Fibroblast of lung (primary cell): ENCODE data around the gene IL32. TPM values are rescaled to one million over a fixed set of nuclear protein-coding genes. Genes with fewer than 3 reads are reported as not detected.

Source experiments
- DNase-seq, 2 donors: peaks; one replicate each; pipeline versions ENCODE4 v3.0.0 to v3.0.0-alpha.2; 2010; ENCODE audit warnings: low read depth in 2 of 2
- H2AFZ ChIP-seq: 2 replicates; pipeline ENCODE4 v1.5.1; 2012; ENCODE audit warnings: low read length, control low read depth, inconsistent platforms
- H3K27ac ChIP-seq: 2 replicates; pipeline ENCODE4 v1.5.1; 2011; ENCODE audit warnings: low read length, control low read depth; ENCODE audit not compliant: insufficient read depth
- H3K27me3 ChIP-seq: 2 replicates; pipeline ENCODE4 v1.5.1; 2011; ENCODE audit warnings: mild to moderate bottlenecking, low read length; ENCODE audit not compliant: control insufficient read depth, insufficient read depth
- H3K36me3 ChIP-seq: 2 replicates; pipeline ENCODE4 v1.5.1; 2011; ENCODE audit warnings: low read length; ENCODE audit not compliant: control insufficient read depth, insufficient read depth
- H3K4me1 ChIP-seq: 2 replicates; pipeline ENCODE4 v1.5.1; 2011; ENCODE audit warnings: low read length; ENCODE audit not compliant: control insufficient read depth, insufficient read depth; ENCODE audit errors: extremely low read depth
- H3K4me2 ChIP-seq: 2 replicates; pipeline ENCODE4 v1.5.1; 2011; ENCODE audit warnings: low read length, control low read depth; ENCODE audit not compliant: insufficient read depth; ENCODE audit errors: extremely low read depth
- H3K4me3 ChIP-seq, 4 experiments: fragments of 200-600 bp in 1 of 4; sonication (generic) in 1 of 4; replicated peaks in 1 of 4; 2 replicates each; pipeline ENCODE4 v1.5.1; 2011 to 2016; ENCODE audit warnings: low read length in 4 of 4, low read depth in 3 of 4, mild to moderate bottlenecking in 3 of 4, control low read depth in 2 of 4, inconsistent platforms in 1 of 4, mixed read lengths in 1 of 4; ENCODE audit not compliant: insufficient read depth in 1 of 4; ENCODE audit errors: control extremely low read depth in 1 of 4
- H3K79me2 ChIP-seq: 2 replicates; pipeline ENCODE4 v1.5.1; 2012; ENCODE audit warnings: mild to moderate bottlenecking, low read length, inconsistent platforms; ENCODE audit not compliant: control insufficient read depth, insufficient read depth
- H3K9ac ChIP-seq: 2 replicates; pipeline ENCODE4 v1.5.1; 2011; ENCODE audit warnings: mild to moderate bottlenecking, low read length, control low read depth; ENCODE audit not compliant: insufficient read depth
- H3K9me3 ChIP-seq: 2 replicates; pipeline ENCODE4 v1.5.1; 2012; ENCODE audit warnings: low read depth, low read length; ENCODE audit not compliant: control insufficient read depth, insufficient read depth
- H4K20me1 ChIP-seq: 2 replicates; pipeline ENCODE4 v1.5.1; 2011; ENCODE audit warnings: low read length; ENCODE audit not compliant: control insufficient read depth, insufficient read depth; ENCODE audit errors: extremely low read depth
- EZH2 ChIP-seq: IDR thresholded peaks from 2 replicates; pipeline ENCODE4 v1.5.1; 2012; ENCODE audit warnings: low read length, control low read depth, mild to moderate bottlenecking; ENCODE audit errors: missing control alignments
- polyA plus RNA-seq, 2 donors: library from polyadenylated mRNA; depleted of rRNA in 1 of 2; stranded (reverse) in 1 of 2; unstranded in 1 of 2; fragments of >200 nt; gene quantifications; 2 replicates each; pipeline ENCODE4 v1.2.1, GENCODE V29; 2011 to 2012; ENCODE audit warnings: missing spikeins in 1 of 2
- total RNA-seq: library from RNA; depleted of rRNA; stranded (reverse); fragments of >200 nt; gene quantifications from 2 replicates; pipeline ENCODE4 v1.2.1, GENCODE V29; 2014
- TF ChIP-seq, protein P1 (sequence below), 2 donors: IDR thresholded peaks in 1 of 2; conservative IDR thresholded peaks in 1 of 2; 1 replicate in 1 of 2; 2 replicates in 1 of 2; pipeline ENCODE4 v1.5.1; 2011 to 2012; ENCODE audit warnings: low read length in 2 of 2, control low read depth in 1 of 2, inconsistent platforms in 1 of 2, low read depth in 1 of 2, mild to moderate bottlenecking in 1 of 2

The IL32 gene
- total and polyA plus RNA-seq, 2 donors (not counting 1 experiment from before 2014, with no cell fraction given), result 4.1 to 5.1 TPM

DNA sequence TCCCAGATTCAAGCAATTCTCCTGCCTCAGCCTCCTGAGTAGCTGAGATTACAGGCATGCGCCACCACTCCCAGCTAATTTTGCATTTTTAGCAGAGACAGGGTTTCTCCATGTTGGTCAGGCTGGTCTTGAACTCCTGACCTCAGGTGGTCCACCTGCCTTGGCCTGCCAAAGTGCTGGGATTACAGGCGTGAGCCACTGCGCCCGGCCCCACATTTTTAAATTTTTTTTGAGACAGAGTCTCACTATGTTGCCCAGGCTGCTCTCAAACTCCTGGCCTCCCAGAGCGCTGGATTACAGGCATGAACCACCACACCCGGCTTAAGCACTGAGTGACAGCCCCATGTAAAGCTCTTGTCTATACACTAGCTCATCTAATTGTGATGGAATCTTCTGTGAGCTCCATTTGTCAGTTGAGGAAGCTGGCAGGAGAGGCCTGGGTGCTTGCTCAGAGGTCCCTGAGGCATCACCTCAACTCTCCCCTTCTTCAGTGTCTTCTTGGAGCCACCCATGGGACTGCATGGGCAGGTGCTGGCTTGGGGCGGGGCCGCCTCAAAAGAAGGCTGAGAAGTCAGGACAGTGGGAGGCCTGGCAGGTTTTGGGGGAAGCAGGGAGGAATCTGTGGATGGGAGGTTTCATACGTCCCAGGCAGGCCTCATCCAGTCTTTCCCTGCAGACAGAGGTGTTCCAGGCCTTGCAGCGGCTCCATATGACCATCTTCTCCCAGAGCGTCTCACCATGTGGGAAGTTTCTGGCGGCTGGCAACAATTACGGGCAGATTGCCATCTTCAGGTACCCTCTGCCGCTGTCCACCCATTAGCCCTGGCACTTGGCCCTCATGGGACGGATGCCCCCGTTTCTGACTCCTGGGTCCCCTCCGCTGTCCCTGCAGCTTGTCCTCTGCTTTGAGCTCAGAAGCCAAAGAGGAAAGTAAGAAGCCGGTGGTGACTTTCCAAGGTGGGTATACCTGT lies 40.1 kb upstream of the IL32 start:
- Histone ChIP-seq H3K4me1 (peaks cover 7% of the 10 kb centered on the region), H3K4me3 (no peak overlapping the region), H3K36me3 (peaks cover 27% of the 10 kb centered on the region), H3K79me2 (peaks cover 2% of the 10 kb centered on the region), H4K20me1 (no peaks in the 10 kb centered on the region), H3K4me2 (no peak overlapping the region), H3K9me3 (no peaks in the 10 kb centered on the region), H2AFZ (no peak overlapping the region), H3K27ac (no peak overlapping the region), H3K27me3 (peaks cover 5% of the 10 kb centered on the region), H3K9ac (no peak overlapping the region)
- DNase-seq, result no peak
- TF ChIP-seq, protein P1, sequence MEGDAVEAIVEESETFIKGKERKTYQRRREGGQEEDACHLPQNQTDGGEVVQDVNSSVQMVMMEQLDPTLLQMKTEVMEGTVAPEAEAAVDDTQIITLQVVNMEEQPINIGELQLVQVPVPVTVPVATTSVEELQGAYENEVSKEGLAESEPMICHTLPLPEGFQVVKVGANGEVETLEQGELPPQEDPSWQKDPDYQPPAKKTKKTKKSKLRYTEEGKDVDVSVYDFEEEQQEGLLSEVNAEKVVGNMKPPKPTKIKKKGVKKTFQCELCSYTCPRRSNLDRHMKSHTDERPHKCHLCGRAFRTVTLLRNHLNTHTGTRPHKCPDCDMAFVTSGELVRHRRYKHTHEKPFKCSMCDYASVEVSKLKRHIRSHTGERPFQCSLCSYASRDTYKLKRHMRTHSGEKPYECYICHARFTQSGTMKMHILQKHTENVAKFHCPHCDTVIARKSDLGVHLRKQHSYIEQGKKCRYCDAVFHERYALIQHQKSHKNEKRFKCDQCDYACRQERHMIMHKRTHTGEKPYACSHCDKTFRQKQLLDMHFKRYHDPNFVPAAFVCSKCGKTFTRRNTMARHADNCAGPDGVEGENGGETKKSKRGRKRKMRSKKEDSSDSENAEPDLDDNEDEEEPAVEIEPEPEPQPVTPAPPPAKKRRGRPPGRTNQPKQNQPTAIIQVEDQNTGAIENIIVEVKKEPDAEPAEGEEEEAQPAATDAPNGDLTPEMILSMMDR (conservative IDR thresholded peaks at IDR 0.05 in 1 of 2, IDR thresholded peaks at IDR 0.05 in 1 of 2; ENCODE audit: low read depth in 1 of 2, low read length in 2 of 2), result no peak
- no peak for TF ChIP-seq EZH2

DNA sequence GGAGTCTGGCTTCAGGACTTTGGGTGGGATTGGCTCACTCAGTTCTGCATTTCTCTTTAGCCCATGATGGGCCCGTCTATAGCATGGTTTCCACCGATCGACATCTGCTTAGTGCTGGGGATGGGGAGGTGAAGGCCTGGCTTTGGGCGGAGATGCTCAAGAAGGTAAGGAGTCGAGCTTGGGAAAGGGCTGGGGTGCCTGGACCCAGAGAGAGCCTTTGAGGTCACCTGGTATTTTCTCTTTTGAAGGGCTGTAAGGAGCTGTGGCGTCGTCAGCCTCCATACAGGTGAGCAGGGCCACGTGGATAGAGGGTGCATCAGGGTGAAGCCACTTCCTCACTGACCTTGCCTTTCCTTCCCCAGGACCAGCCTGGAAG lies 39.4 kb upstream of the IL32 start:
- DNase-seq, result no peak
- Histone ChIP-seq H3K9me3 (no peaks in the 10 kb centered on the region), H3K27ac (no peak overlapping the region)

More for the DNA sequence above, 39.4 kb upstream of the IL32 start:
- Histone ChIP-seq H4K20me1 (no peaks in the 10 kb centered on the region), H3K4me3 (no peak overlapping the region), H3K27me3 (peaks cover 5% of the 10 kb centered on the region), H2AFZ (no peak overlapping the region), H3K9ac (no peak overlapping the region), H3K4me1 (peaks cover 7% of the 10 kb centered on the region), H3K79me2 (peaks cover 2% of the 10 kb centered on the region), H3K4me2 (no peak overlapping the region), H3K36me3 (peaks cover 27% of the 10 kb centered on the region)
- TF ChIP-seq, protein P1 (conservative IDR thresholded peaks at IDR 0.05 in 1 of 2, IDR thresholded peaks at IDR 0.05 in 1 of 2; ENCODE audit: low read depth in 1 of 2, low read length in 2 of 2), result no peak
- TF ChIP-seq EZH2, result no peak
